Gastroesophageal sphincter (tissue), 3 donors: ENCODE data around the gene SYT1.

Source experiments
- CTCF ChIP-seq, 4 experiments: fragments of 200-600 bp in 2 of 4; fragments of 450-650 bp in 2 of 4; sonication (generic) in 1 of 4; IDR thresholded peaks; one replicate each; pipeline ENCODE4 v1.5.1; 2017 to 2019; ENCODE audit warnings: antibody characterized with exemption in 4 of 4, mild to moderate bottlenecking in 2 of 4, moderate library complexity in 2 of 4
- POLR2A ChIP-seq, 2 donors: fragments of 450-650 bp; IDR thresholded peaks; one replicate each; pipeline ENCODE4 v1.6.1; 2017; ENCODE audit warnings: antibody characterized with exemption in 2 of 2, mild to moderate bottlenecking in 2 of 2, moderate library complexity in 1 of 2

GRCh38 chr12:79186506-79186905, 321.9 kb downstream of the SYT1 start:
- TF ChIP-seq CTCF (IDR thresholded peaks at IDR 0.05) = no peak
- TF ChIP-seq POLR2A (IDR thresholded peaks at IDR 0.05) = no peak
